Fibroblast of villous mesenchyme (primary cell): ENCODE measurements around the gene EFNB2. TPM values are rescaled to one million over a fixed set of nuclear protein-coding genes. Genes with fewer than 3 reads are reported as not detected.
A peak's percentile ranks its signal among the peaks of the same experiment; 100 is the strongest.

ENCODE experiments used
- DNase-seq: peaks from one replicate; pipeline ENCODE4 v3.0.0-alpha.2; 2010; ENCODE audit warnings: low read depth
- H3K4me3 ChIP-seq: 2 replicates; pipeline ENCODE4 v1.5.1; 2011; ENCODE audit warnings: low read depth, mild to moderate bottlenecking, low read length
- total RNA-seq: library from RNA; depleted of rRNA; stranded (reverse); fragments of >200 nt; gene quantifications from 2 replicates; pipeline ENCODE4 v1.2.3, GENCODE V29; 2012
- TF ChIP-seq, protein P1 (sequence below): IDR thresholded peaks from 2 replicates; pipeline ENCODE4 v1.5.1; 2012; ENCODE audit warnings: low read depth, mild to moderate bottlenecking, low read length; ENCODE audit not compliant: insufficient read depth

The EFNB2 gene
- total RNA-seq, 1 donor, result 10.8 TPM

DNA sequence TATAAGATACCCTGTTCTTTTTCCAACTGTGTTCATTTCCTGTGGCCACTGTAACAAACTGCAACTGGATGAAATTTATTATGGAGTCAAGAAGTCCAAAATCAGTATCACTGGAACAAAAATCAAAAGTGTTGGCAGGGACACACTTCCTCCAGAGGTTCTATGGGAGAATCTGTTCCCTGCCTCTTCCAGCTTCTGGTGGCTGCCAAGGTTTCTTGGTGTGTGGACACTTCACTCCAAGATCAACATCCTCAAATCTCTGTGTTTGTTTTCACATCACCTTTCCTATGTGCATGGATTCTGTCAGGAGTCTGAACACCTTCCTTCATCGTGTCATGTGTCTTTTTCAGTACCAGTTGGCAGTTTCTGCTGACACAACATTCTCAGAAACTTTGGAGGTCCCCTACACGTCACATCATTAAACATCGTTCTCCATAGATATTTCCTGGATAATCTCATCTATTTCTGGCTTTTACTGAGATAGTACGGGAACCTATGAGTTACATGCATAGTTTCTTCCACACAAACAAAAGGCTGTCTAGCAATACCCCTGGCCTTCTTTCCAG lies 15.2 kb upstream of the EFNB2 start:
- TF ChIP-seq, protein P1, sequence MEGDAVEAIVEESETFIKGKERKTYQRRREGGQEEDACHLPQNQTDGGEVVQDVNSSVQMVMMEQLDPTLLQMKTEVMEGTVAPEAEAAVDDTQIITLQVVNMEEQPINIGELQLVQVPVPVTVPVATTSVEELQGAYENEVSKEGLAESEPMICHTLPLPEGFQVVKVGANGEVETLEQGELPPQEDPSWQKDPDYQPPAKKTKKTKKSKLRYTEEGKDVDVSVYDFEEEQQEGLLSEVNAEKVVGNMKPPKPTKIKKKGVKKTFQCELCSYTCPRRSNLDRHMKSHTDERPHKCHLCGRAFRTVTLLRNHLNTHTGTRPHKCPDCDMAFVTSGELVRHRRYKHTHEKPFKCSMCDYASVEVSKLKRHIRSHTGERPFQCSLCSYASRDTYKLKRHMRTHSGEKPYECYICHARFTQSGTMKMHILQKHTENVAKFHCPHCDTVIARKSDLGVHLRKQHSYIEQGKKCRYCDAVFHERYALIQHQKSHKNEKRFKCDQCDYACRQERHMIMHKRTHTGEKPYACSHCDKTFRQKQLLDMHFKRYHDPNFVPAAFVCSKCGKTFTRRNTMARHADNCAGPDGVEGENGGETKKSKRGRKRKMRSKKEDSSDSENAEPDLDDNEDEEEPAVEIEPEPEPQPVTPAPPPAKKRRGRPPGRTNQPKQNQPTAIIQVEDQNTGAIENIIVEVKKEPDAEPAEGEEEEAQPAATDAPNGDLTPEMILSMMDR, result no peak
- no peak overlapping the region for H3K4me3 ChIP-seq
- no peak for DNase-seq

DNA sequence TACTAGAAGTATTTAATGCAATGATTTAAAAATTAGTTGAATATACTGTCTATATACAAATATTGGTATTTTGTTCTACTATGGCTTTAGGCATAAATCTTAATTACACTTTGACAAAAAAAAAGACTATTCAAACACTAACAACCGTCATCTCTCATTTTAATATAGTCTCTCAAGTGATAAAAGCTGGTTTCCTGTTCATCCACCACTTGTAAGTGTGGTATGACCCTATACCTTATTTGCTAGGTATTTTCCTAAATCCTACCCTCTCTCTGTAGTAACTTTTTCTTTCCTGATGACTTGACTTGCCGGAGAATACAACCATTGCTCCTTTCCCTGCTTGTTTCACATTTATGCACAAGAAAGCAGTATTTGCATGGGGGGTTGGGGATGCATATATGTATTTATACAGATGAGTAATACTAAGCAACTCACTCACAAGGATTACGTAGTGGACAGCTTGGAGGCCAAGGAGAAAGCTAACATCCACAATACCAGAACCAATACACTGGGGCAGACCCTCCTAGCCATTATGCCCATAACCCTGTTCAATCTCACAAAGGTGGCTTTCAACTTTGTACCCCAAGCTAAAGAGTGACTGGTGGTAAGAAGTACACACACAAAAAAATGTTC lies 12.7 kb upstream of the EFNB2 start:
- DNase-seq, result no peak
- TF ChIP-seq, protein P1, result no peak
- H3K4me3 ChIP-seq, result no peak overlapping the region

DNA sequence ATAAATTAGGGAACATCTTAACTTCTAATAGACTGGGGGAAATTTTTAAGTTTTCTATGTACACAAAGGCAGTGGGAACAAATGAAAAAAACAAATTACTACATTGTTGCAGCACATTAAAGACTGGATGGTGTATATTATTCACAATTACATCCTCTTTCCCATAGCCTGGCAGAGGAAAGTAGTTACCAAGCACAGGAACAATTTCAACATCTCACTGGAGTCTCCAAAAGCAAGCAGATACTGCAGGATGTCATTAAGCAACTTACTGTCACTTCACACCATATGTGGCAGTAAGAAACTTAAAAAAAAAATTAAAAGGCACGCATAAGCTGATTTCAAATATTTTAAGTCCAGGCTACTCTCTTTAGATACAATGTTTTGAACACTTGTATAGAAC lies 6.4 kb upstream of the EFNB2 start:
- no peak for DNase-seq
- TF ChIP-seq, protein P1, result no peak
- no peak overlapping the region for H3K4me3 ChIP-seq

DNA sequence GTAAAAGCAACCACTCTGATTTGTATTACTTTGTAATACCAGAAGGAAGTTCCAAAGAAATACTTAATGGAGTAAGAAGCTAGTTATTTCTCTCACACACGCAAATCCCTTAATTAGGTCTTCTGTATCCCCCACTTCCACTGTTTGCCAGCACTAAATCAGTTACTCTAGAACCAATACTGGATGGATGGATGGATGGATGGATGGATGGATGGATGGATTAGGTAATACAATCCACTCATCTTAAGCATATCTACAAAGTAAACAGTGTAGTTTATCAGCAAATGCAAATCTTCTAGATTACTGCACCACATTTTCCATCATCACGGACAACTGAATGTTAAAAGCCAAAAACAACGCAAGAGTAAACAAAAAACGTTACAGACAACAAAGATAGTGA lies 5.2 kb upstream of the EFNB2 start:
- H3K4me3 ChIP-seq, result no peak overlapping the region
- TF ChIP-seq, protein P1, result no peak
- no peak for DNase-seq

DNA sequence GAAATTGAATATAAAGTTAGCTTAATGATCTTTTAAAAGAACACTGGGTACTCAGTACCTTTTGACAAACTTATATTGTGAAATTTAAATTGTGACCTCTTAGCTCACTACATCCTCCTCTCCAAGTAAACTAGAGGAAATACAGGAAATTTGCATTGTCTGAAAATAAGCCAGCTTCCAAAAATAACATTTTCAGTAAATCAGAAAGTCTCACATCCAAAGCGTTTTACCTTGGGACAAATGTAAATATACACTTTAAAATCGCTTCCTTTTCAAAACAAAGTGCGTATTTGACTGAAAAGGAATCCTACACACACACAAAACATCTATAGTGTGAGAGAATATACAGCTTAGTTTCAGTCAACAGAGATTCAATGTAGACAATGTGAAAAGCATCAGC lies 2.1 kb upstream of the EFNB2 start:
- DNase-seq, result no peak
- TF ChIP-seq, protein P1, result no peak
- H3K4me3 ChIP-seq, result no peak overlapping the region

DNA sequence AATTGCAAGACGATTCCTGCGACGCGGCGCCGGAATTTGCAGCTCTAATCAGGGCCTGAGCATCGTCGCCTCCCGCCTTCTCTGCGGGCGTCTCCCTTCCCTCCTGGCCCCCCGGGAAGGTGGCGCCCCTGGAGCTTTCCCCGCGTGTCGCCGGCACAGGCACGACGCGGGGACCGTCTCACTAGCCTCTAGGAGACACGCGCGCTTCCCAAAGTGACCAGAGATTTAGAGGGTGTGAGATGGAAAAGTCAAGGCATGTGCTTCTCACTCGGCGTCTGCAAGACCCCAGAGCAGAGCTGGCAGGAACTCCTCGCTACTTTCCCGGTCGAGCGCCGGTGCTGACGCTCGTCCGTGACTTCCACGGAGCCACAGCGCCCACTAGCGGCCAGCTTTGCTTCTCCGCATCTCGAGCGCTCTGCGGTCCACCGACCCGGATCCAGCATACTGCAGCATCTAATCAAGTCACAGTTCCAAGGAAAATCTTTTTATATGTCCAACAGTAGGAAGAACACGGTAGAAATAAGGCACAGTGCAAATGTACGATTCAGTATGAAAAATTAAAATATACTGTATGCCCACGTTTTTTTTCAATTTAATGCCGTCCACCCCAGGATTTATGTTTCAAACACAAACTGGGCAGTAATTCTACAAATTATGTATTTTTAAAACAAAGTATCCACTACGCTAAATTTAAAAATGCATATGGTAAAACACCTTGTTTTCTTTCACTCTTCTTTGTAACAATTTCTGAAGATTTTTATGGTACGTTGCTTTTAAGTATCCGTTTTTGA lies 977 bp upstream of the EFNB2 start:
- TF ChIP-seq, protein P1, result peak; percentile 98
- DNase-seq, result peak; percentile 86
- peak overlapping the region; percentile 77 for H3K4me3 ChIP-seq
